ENCODE data around the gene GNAZ. TPM values are rescaled to one million over a fixed set of nuclear protein-coding genes. Genes with fewer than 3 reads are reported as not detected.
A peak's percentile ranks its signal among the peaks of the same experiment; 100 is the strongest.

GNAZ gene
- total RNA-seq, 1 experiment from 2014 or later, result 33.0 TPM

DNA sequence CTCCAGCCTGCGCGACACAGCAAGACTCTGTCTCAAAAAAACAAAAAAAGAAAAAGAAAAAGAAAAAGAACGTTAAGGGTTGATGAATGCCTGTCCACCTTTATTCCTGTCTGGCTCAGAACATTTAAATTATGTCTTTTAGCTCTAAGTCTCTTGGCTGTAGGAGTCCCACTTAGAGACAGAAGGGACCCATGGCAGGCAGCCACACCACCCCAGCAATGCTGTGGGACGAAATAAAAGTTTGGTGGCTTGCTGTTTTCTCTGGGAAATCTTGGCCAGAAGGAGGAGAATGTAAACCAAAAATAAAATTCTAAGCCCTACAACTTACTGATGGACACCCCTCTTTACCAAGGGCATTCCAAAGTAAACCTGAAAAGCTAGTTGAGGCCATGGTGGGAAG is 38.9 kb upstream of the GNAZ start:
- DNase-seq, result no peak
- H3K4me3 ChIP-seq (ENCODE audit: low read length), result peak overlapping the region; percentile 66; the same call in 1 of the 2 replicates
- peak overlapping the region; percentile 83 for H3K4me2 ChIP-seq (ENCODE audit: low read depth, low read length, poor library complexity, severe bottlenecking)
- peaks cover 77% of the 10 kb centered on the region for H3K4me1 ChIP-seq (ENCODE audit: low read length)
- no peaks in the 10 kb centered on the region for H3K27me3 ChIP-seq (ENCODE audit: low read length)
- no peaks in the 10 kb centered on the region for H3K9me3 ChIP-seq (ENCODE audit: low read length)
- H3K9me2 ChIP-seq (replicated peaks; ENCODE audit: insufficient read depth, low read length), result no peaks in the 10 kb centered on the region
- H4K20me1 ChIP-seq (ENCODE audit: insufficient read depth, low read depth, low read length), result no peaks in the 10 kb centered on the region
- no peak overlapping the region for H2AFZ ChIP-seq (ENCODE audit: low read length)
- H3K79me2 ChIP-seq (ENCODE audit: low read length), result peaks cover 51% of the 10 kb centered on the region
- peak overlapping the region; percentile 81; the same call in 1 of the 2 replicates for H3K9ac ChIP-seq (ENCODE audit: low read length)
- peak overlapping the region; percentile 99 for H3K27ac ChIP-seq (ENCODE audit: low read length)
- peaks cover 12% of the 10 kb centered on the region; the same call in 1 of the 2 replicates for H3K36me3 ChIP-seq (ENCODE audit: insufficient read depth, low read length)

DNA sequence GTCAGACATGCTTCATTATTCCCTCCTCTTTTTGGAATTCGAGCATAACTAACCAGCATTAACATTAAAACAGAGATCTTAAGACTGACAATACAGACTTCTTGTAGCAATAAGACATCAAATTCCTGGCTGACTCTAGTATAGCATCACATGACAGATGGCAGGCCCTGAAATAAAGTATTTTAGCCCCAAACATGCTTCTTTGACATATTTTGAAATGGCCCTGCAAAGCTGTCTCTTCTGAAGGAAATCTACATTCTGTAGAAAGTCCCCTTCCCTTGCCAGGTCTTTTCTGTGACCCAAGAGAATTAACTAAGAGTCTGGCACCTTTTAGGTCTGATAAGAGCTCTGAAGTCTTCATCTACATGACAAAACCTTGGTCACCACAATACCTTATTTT is 38.5 kb upstream of the GNAZ start:
- Histone ChIP-seq H3K36me3 (ENCODE audit: insufficient read depth, low read length) (peaks cover 8% of the 10 kb centered on the region; the same call in 1 of the 2 replicates), H3K9me2 (replicated peaks; ENCODE audit: insufficient read depth, low read length) (no peaks in the 10 kb centered on the region), H2AFZ (ENCODE audit: low read length) (no peak overlapping the region), H4K20me1 (ENCODE audit: insufficient read depth, low read depth, low read length) (no peaks in the 10 kb centered on the region), H3K9ac (ENCODE audit: low read length) (peak overlapping the region; percentile 81), H3K27me3 (ENCODE audit: low read length) (no peaks in the 10 kb centered on the region), H3K4me1 (ENCODE audit: low read length) (peaks cover 77% of the 10 kb centered on the region), H3K27ac (ENCODE audit: low read length) (peak overlapping the region; percentile 99), H3K4me3 (ENCODE audit: low read length) (peak overlapping the region; percentile 66), H3K9me3 (ENCODE audit: low read length) (no peaks in the 10 kb centered on the region), H3K79me2 (ENCODE audit: low read length) (peaks cover 51% of the 10 kb centered on the region), H3K4me2 (ENCODE audit: low read depth, low read length, poor library complexity, severe bottlenecking) (peak overlapping the region; percentile 83)
- DNase-seq, result no peak

DNA sequence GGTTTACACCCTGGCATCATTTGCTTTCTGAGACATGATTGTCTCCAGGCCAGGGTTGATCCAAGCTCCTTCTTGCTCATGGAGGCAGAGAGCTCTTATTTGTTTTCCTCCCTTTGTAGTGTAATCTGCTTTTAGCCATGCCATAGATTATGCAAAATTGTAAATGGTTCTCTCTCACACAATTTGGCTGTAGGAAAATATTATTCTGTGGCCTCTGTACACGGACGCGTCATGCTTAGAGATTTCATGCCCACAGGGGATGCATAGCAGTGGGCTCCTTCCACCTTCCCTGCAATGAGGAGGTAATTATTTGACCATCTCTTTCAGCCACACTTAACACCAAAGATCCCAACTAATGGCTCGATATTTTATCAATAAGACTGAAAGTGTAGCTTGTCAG is 37.7 kb upstream of the GNAZ start:
- Histone ChIP-seq H3K79me2 (ENCODE audit: low read length) (peaks cover 47% of the 10 kb centered on the region), H3K27me3 (ENCODE audit: low read length) (no peaks in the 10 kb centered on the region), H3K27ac (ENCODE audit: low read length) (peak overlapping the region; percentile 99), H3K4me3 (ENCODE audit: low read length) (peak overlapping the region; percentile 66), H3K36me3 (ENCODE audit: insufficient read depth, low read length) (peaks cover 7% of the 10 kb centered on the region; the same call in 1 of the 2 replicates), H3K4me1 (ENCODE audit: low read length) (peaks cover 77% of the 10 kb centered on the region), H3K4me2 (ENCODE audit: low read depth, low read length, poor library complexity, severe bottlenecking) (peak overlapping the region; percentile 83), H2AFZ (ENCODE audit: low read length) (no peak overlapping the region), H3K9ac (ENCODE audit: low read length) (peak overlapping the region; percentile 81), H4K20me1 (ENCODE audit: insufficient read depth, low read depth, low read length) (no peaks in the 10 kb centered on the region), H3K9me3 (ENCODE audit: low read length) (no peaks in the 10 kb centered on the region), H3K9me2 (replicated peaks; ENCODE audit: insufficient read depth, low read length) (no peaks in the 10 kb centered on the region)
- DNase-seq, result peak; percentile 80

DNA sequence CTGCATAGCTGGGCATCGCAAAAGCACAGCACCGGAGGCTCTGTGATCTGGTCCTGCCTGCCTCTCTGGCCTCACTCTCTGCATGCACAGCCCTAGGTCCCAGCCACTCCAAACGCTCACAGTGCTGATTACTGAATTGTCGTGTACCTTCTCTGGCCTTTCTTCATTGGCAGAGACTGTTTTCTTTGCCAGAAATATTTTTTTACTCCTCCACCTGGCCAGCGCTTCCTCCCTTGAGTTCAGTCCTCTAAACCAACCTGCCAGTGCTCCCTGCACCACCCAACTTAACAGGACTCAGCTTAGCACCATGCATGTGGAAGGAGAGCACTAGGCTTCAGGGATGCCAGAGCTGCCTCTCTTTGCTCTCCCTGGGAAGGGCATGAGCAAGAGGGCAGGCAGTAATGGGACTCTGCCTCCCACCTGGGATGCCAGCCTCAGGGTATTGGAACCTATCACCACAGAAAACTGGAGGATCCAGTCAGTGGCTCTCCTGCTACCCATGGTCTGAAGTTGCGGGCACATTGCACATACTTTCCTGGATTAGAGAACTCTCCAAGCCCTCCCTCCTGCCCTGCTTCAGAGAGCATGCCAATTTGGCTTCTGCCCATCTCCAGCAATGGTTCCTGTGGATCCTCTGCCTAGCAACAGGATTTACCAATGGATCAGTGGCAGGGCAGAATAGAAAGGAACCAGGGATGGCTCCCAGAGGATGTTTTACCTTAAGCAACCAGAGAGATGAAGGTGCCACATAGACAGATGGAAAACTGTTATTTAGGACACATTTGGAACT is 37.0 kb upstream of the GNAZ start:
- DNase-seq, result peak; percentile 76
- H3K4me2 ChIP-seq (ENCODE audit: low read depth, low read length, poor library complexity, severe bottlenecking), result peak overlapping the region; percentile 83
- no peaks in the 10 kb centered on the region for H4K20me1 ChIP-seq (ENCODE audit: insufficient read depth, low read depth, low read length)
- no peaks in the 10 kb centered on the region for H3K9me3 ChIP-seq (ENCODE audit: low read length)
- no peaks in the 10 kb centered on the region for H3K9me2 ChIP-seq (replicated peaks; ENCODE audit: insufficient read depth, low read length)
- peak overlapping the region; percentile 99 for H3K27ac ChIP-seq (ENCODE audit: low read length)
- peaks cover 46% of the 10 kb centered on the region for H3K79me2 ChIP-seq (ENCODE audit: low read length)
- H3K9ac ChIP-seq (ENCODE audit: low read length), result peak overlapping the region; percentile 81
- H3K4me3 ChIP-seq (ENCODE audit: low read length), result peak overlapping the region; percentile 66
- no peak overlapping the region for H2AFZ ChIP-seq (ENCODE audit: low read length)
- H3K36me3 ChIP-seq (ENCODE audit: insufficient read depth, low read length), result peaks cover 7% of the 10 kb centered on the region; the same call in 1 of the 2 replicates
- peaks cover 83% of the 10 kb centered on the region for H3K4me1 ChIP-seq (ENCODE audit: low read length)
- no peaks in the 10 kb centered on the region for H3K27me3 ChIP-seq (ENCODE audit: low read length)

DNA sequence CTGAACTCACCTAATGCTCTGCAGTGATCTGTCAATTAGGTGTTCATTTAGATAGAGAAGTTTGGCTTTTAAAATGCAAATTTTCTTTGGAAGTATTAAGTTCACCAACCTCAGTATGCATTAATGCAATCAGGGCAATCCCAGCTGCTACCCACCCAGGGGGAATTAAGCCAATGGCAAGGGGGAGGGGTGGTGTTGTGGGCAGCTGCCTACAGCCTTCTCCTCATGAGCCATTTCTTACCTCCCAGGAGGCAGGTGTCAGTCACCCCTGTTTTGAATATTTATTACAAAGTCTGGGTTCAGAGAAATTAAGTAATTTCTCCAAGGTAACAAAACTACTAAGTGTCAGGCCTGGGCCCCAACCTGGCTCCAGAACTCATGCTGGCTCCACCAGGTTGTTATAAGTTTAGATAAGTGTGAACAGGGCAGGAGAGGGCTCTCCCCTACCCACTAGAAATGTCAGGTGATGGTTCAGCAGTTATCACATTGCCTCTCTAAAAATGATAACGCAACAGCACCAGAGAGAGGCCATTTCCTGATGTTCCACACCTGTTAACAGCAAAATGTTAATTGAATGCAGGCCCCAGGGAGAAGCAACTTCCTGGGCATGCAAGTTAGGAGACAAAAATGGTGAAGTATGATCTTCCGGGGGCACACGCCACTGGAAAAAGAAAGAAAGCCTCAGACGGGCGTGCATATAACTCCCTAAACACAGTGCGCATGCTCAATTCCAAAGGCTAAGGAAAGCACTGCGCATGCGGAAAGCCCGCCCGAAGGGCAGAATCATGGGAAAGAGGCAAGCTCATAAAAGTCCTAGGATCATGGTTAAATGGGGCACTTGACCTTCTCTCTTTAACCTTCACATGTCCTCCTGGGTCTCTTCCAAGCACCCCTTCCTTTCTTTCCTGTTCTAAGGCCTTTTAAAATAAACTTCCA is 35.4 kb upstream of the GNAZ start:
- H4K20me1 ChIP-seq (ENCODE audit: insufficient read depth, low read depth, low read length), result no peaks in the 10 kb centered on the region
- H3K27ac ChIP-seq (ENCODE audit: low read length), result peak overlapping the region; percentile 99
- H3K9me3 ChIP-seq (ENCODE audit: low read length), result no peaks in the 10 kb centered on the region
- peak; percentile 99 for DNase-seq
- H3K27me3 ChIP-seq (ENCODE audit: low read length), result no peaks in the 10 kb centered on the region
- no peaks in the 10 kb centered on the region for H3K9me2 ChIP-seq (replicated peaks; ENCODE audit: insufficient read depth, low read length)
- H3K4me2 ChIP-seq (ENCODE audit: low read depth, low read length, poor library complexity, severe bottlenecking), result peak overlapping the region; percentile 83
- peaks cover 35% of the 10 kb centered on the region for H3K79me2 ChIP-seq (ENCODE audit: low read length)
- H3K4me3 ChIP-seq (ENCODE audit: low read length), result peak overlapping the region; percentile 66
- H3K36me3 ChIP-seq (ENCODE audit: insufficient read depth, low read length), result 0 out of 2 replicates have a peak, but pooled peaks cover 4% of the 10 kb centered on the region
- H2AFZ ChIP-seq (ENCODE audit: low read length), result no peak overlapping the region
- peaks cover 79% of the 10 kb centered on the region for H3K4me1 ChIP-seq (ENCODE audit: low read length)
- peak overlapping the region; percentile 81 for H3K9ac ChIP-seq (ENCODE audit: low read length)

DNA sequence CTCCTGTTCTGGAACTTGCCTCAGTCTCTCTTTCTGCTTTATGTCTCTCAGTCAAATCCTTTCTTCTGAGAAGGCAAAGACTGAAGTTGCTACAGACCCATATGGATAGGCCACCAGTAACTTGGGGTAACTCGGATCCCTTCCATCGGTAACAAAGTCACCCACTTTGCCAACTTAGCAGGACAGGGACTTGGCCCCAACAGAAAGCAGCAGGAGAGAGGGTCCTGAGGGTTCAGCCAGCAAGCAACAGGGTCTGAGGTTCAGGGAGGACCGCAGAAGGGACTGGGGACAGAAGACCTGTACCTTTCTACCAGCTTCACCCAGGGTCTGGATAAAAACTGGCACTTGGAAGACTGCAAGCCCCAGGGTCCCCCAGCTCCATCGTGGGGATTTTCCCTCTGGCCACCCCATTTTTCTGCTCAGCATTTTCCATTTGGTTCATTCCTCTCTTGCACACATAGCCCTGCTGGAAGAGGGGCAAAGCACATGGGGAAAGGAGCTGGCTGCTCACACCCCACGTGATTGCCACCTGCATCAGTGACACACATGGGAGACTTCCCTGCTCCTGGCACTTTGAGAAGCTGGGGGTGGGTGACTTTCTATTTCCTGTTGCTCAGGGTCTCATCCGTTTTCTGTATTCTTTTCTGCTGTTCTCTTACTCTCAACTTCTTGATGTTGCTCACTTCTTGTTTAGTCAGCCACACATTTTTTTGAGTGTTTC is 34.6 kb upstream of the GNAZ start:
- Histone ChIP-seq H3K79me2 (ENCODE audit: low read length) (peaks cover 27% of the 10 kb centered on the region), H4K20me1 (ENCODE audit: insufficient read depth, low read depth, low read length) (no peaks in the 10 kb centered on the region), H3K27ac (ENCODE audit: low read length) (peak overlapping the region; percentile 99), H3K4me2 (ENCODE audit: low read depth, low read length, poor library complexity, severe bottlenecking) (peak overlapping the region; percentile 83), H3K9ac (ENCODE audit: low read length) (peak overlapping the region; percentile 80), H3K4me1 (ENCODE audit: low read length) (peaks cover 71% of the 10 kb centered on the region), H3K9me2 (replicated peaks; ENCODE audit: insufficient read depth, low read length) (no peaks in the 10 kb centered on the region), H2AFZ (ENCODE audit: low read length) (no peak overlapping the region), H3K27me3 (ENCODE audit: low read length) (no peaks in the 10 kb centered on the region), H3K9me3 (ENCODE audit: low read length) (no peaks in the 10 kb centered on the region), H3K36me3 (ENCODE audit: insufficient read depth, low read length) (0 out of 2 replicates have a peak, but pooled peaks cover 4% of the 10 kb centered on the region), H3K4me3 (ENCODE audit: low read length) (peak overlapping the region; percentile 45)
- peak; percentile 86 for DNase-seq

DNA sequence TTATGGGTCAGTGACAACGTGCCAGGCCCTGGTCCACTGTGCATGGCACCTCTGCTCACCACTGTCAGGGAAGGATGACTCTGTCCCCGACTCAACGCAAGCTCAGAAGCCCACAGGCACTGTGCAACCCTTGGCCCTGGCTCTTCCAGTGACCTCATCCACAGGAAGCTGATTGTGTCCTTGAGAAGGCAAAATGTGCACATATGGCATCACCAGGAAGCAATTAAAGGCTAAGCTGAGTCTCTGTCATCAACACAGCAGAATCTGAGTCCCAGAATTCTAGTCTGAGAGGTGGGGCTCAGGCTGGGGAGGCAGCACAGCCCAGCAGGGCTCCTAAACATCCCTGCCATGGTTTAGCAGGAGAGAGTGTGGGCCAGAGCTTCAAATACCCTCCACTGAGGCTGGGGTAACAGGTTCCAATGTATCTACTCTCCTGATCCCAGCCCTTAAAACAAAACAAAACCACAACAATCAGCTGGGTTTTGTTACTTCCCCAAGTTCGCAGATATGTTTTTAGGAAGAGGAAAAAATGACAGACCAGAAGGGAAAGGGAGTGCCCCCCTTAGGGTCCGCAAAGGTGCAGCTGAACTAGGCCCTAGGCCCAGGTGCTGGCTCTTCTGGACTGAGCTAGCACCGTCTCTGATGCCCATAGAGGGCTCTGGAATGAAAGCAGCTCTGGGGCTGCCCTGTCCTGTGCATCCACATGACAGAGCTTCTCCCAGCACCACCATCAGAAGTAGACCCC is 33.5 kb upstream of the GNAZ start:
- Histone ChIP-seq H3K9me2 (replicated peaks; ENCODE audit: insufficient read depth, low read length) (no peaks in the 10 kb centered on the region), H3K27me3 (ENCODE audit: low read length) (no peaks in the 10 kb centered on the region), H3K4me2 (ENCODE audit: low read depth, low read length, poor library complexity, severe bottlenecking) (peak overlapping the region; percentile 83), H3K4me3 (ENCODE audit: low read length) (no peak overlapping the region), H4K20me1 (ENCODE audit: insufficient read depth, low read depth, low read length) (no peaks in the 10 kb centered on the region), H3K79me2 (ENCODE audit: low read length) (peaks cover 20% of the 10 kb centered on the region), H3K27ac (ENCODE audit: low read length) (peak overlapping the region; percentile 99; the same call in 1 of the 2 replicates), H3K4me1 (ENCODE audit: low read length) (peaks cover 65% of the 10 kb centered on the region), H3K9me3 (ENCODE audit: low read length) (no peaks in the 10 kb centered on the region), H3K9ac (ENCODE audit: low read length) (peak overlapping the region; percentile 32; the same call in 1 of the 2 replicates), H3K36me3 (ENCODE audit: insufficient read depth, low read length) (no peaks in the 10 kb centered on the region), H2AFZ (ENCODE audit: low read length) (peak overlapping the region; percentile 9; the same call in 1 of the 2 replicates)
- DNase-seq, result peak; percentile 49

Data from Karpas-422 (cell line).